Mucosa of stomach (tissue), 1 donor: Measurements from ENCODE around the gene AGK.
"Not testable (repeated sequence)": the region's sequence is repeated elsewhere in the genome, so short reads cannot be mapped to it uniquely, and the experiment has no call there.

Experiments
- H3K27me3 ChIP-seq: one replicate; pipeline ENCODE4 v1.7.0; 2013; ENCODE audit warnings: mild to moderate bottlenecking, low read length; ENCODE audit not compliant: control insufficient read depth, insufficient read depth
- H3K36me3 ChIP-seq: one replicate; pipeline ENCODE4 v1.7.0; 2013; ENCODE audit warnings: low read length; ENCODE audit not compliant: control insufficient read depth, insufficient read depth
- H3K4me1 ChIP-seq: one replicate; pipeline ENCODE4 v1.7.0; 2013; ENCODE audit warnings: mild to moderate bottlenecking, low read length; ENCODE audit not compliant: control insufficient read depth, insufficient read depth
- H3K4me3 ChIP-seq: one replicate; pipeline ENCODE4 v1.7.0; 2013; ENCODE audit warnings: low read length
- H3K9ac ChIP-seq: one replicate; pipeline ENCODE4 v1.7.0; 2013; ENCODE audit warnings: mild to moderate bottlenecking, low read length, moderate library complexity
- H3K9me3 ChIP-seq: one replicate; pipeline ENCODE4 v1.7.0; 2013; ENCODE audit warnings: mild to moderate bottlenecking, low read length, moderate library complexity; ENCODE audit not compliant: control insufficient read depth
- donor health status: Pancreatic carcinoma.

The AGK gene

DNA sequence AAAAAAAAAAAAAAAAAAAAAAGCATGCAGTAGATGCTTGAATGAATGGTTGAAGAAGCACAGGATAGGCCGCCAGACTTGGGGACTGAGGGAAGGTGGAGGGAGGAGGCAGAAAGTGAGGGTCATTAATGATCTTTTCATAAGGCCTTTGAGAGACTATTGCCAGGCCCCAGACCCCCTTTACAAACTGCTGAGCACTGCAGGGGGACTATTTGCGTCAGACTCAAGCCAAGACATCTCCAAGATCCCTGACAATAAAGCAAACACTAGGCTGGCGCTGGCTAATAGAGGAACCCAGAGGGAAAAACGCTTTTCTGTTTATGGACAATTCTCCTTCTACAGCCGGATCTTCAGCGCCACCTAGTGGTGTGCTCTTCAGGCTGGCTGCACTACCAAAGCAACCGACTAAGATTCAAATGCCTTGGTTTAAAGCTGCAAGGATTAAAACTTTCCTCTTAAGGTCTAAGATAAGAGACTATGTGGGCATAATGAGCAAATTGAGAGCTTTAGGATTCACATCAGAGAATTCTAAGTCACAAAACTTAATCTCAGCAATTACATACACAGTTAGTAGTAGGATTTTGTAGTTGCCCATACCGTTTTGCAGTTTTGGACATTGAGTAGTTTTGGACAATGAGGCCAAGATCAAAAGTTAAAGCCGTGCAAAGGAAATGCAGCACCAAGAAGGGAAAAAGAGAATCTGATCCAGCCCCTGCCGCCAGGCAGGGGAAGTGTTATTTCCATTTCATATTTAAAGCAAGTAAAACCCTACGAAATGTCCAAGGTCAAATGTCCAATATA, 17.9 kb upstream of the AGK start:
- no peaks in the 10 kb centered on the region for H3K27me3 ChIP-seq
- no peak overlapping the region for H3K9ac ChIP-seq

DNA sequence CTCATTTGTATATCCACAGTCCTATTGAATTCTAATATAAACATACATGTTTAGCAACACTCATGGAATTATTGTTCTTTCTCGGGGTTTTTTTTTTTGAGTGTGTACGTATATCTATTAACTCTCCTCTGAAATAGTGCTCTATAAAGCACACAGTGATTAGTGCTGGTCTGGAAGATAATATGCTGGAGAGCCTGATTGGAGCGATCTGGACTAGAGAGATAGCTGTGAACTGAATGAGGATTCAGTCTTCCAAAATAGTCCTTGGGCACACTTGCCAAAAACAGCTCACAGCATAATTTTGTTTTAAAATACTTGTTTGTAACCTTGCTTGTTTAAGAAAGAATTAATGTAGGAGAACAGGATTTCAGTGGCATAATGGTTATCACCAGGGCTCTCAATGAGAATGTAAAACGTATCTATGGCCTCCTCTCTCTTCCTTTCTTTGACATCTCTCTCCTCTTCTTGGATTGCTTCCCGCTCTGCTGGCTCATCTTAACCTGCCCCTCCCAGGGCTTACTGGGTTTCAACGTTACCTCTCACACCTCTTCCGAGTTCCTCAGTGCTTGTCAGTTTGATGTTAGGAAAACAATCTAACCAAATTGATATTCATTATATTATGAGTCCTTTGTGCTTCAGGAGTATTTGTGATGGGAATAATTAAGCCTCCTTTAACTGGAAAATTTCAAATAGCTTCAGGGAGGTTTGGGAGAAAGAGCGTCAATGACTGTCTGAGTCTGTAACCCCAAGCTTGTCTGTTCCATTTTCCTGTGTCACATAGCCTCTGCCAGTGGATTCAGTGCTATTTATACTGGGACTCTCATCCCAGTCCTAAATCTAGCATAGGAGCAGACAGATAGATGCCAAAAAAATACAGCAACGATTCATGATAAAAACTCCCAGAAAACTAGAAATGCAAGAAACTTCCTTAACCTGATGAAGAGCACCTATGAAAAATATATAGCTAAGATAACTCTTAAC, 16.2 kb upstream of the AGK start:
- H3K36me3 ChIP-seq, result no peaks in the 10 kb centered on the region
- no peak overlapping the region for H3K9ac ChIP-seq
- no peaks in the 10 kb centered on the region for H3K9me3 ChIP-seq
- H3K4me1 ChIP-seq, result no peaks in the 10 kb centered on the region
- H3K27me3 ChIP-seq, result no peaks in the 10 kb centered on the region
- H3K4me3 ChIP-seq, result no peak overlapping the region

More for the DNA sequence above, 17.9 kb upstream of the AGK start:
- Histone ChIP-seq H3K36me3 (no peaks in the 10 kb centered on the region), H3K9me3 (no peaks in the 10 kb centered on the region), H3K4me3 (no peak overlapping the region), H3K4me1 (no peaks in the 10 kb centered on the region)

DNA sequence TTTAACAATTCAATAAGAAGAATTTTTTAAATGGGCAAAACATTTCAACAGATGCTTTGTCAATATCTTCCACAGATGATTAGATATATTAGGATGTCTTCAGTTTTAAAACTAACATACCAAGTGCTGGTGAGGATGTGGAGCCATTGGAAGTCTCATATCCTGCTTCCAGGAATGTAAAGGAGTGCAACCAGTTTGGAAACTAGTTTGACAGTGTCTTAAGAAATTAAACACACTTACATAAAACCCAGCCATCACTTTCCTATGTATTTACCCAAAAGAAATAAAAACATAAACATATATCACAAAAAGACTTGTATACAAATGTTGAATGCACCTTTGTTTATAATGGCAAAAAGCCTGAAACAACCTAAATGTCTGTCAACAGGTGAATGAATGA, 13.3 kb upstream of the AGK start:
- H3K27me3 ChIP-seq, result no peaks in the 10 kb centered on the region
- no peaks in the 10 kb centered on the region for H3K4me1 ChIP-seq
- no peak overlapping the region for H3K4me3 ChIP-seq
- H3K9ac ChIP-seq, result no peak overlapping the region
- no peaks in the 10 kb centered on the region for H3K9me3 ChIP-seq
- H3K36me3 ChIP-seq, result no peaks in the 10 kb centered on the region

DNA sequence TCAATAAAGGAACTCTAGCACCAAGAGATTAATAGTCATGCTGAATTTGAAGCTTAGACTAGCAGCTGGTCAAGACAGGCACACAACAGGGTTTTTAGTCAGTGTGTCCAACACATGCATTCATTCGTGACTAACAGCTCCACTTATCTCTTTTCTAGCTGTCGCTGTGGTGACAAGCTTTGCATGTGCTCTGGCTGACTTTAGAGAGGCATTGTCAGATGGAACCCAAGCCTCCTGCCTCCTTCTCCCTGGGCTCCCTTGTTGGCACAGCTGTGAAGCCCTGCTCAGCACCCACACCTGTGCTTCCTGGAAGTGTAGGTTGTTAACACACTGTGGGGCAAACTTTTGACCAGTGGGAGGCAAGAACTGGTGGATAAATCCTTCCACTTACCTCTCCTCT, 9.8 kb upstream of the AGK start:
- no peaks in the 10 kb centered on the region for H3K27me3 ChIP-seq
- no peaks in the 10 kb centered on the region for H3K4me1 ChIP-seq
- no peak overlapping the region for H3K9ac ChIP-seq
- no peaks in the 10 kb centered on the region for H3K36me3 ChIP-seq
- H3K4me3 ChIP-seq, result no peak overlapping the region
- H3K9me3 ChIP-seq, result no peaks in the 10 kb centered on the region

- no peaks in the 10 kb centered on the region for H3K9me3 ChIP-seq
- no peak overlapping the region for H3K4me3 ChIP-seq
- H3K4me1 ChIP-seq, result no peaks in the 10 kb centered on the region
- H3K9ac ChIP-seq, result no peak overlapping the region
- no peaks in the 10 kb centered on the region for H3K27me3 ChIP-seq
- H3K36me3 ChIP-seq, result no peaks in the 10 kb centered on the region
These were observed 6.4 kb upstream of the AGK start for GRCh38 chr7:141544831-141545230.

GRCh38 chr7:141549582-141549981, 1.6 kb upstream of the AGK start:
- no peaks in the 10 kb centered on the region for H3K27me3 ChIP-seq
- no peak overlapping the region for H3K9ac ChIP-seq
- peaks cover 6% of the 10 kb centered on the region for H3K4me1 ChIP-seq
- H3K36me3 ChIP-seq, result no peaks in the 10 kb centered on the region
- H3K4me3 ChIP-seq, result no peak overlapping the region
- no peaks in the 10 kb centered on the region for H3K9me3 ChIP-seq

GRCh38 chr7:141550386-141551093, 670 bp upstream of the AGK start:
- Histone ChIP-seq H3K27me3 (no peaks in the 10 kb centered on the region), H3K36me3 (no peaks in the 10 kb centered on the region), H3K4me1 (peaks cover 6% of the 10 kb centered on the region), H3K9ac (peak overlapping the region; percentile 81), H3K9me3 (no peaks in the 10 kb centered on the region), H3K4me3 (peak overlapping the region; percentile 86)

DNA sequence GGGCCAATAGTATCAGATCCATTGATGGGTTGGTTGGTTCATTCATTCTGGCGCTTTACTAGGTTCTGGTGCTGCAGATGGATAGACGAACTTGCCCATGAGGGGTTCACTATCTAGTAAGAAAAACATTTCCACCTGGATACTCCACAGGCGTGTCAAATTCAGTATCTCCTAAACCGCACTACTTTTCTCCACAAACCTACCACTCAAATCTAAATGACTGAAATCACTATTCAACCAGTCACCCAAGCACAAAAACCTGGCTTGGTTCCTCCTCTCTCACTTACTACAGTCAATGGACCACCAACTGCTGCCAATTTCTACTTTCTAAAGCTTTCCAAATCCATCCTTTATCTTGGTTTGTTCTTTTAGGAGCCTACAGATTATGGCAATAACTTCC, 572 bp downstream of the AGK start:
- Histone ChIP-seq H3K4me1 (peaks cover 6% of the 10 kb centered on the region), H3K9me3 (no peaks in the 10 kb centered on the region), H3K36me3 (no peaks in the 10 kb centered on the region), H3K27me3 (no peaks in the 10 kb centered on the region), H3K4me3 (peak overlapping the region; percentile 86), H3K9ac (peak overlapping the region; percentile 81)

- H3K9me3 ChIP-seq, result no peaks in the 10 kb centered on the region
- no peaks in the 10 kb centered on the region for H3K36me3 ChIP-seq
- H3K27me3 ChIP-seq, result no peaks in the 10 kb centered on the region
- H3K4me3 ChIP-seq, result no peak overlapping the region
- H3K4me1 ChIP-seq, result no peaks in the 10 kb centered on the region
- no peak overlapping the region for H3K9ac ChIP-seq
These were observed 6.2 kb downstream of the AGK start for GRCh38 chr7:141557360-141557759.

DNA sequence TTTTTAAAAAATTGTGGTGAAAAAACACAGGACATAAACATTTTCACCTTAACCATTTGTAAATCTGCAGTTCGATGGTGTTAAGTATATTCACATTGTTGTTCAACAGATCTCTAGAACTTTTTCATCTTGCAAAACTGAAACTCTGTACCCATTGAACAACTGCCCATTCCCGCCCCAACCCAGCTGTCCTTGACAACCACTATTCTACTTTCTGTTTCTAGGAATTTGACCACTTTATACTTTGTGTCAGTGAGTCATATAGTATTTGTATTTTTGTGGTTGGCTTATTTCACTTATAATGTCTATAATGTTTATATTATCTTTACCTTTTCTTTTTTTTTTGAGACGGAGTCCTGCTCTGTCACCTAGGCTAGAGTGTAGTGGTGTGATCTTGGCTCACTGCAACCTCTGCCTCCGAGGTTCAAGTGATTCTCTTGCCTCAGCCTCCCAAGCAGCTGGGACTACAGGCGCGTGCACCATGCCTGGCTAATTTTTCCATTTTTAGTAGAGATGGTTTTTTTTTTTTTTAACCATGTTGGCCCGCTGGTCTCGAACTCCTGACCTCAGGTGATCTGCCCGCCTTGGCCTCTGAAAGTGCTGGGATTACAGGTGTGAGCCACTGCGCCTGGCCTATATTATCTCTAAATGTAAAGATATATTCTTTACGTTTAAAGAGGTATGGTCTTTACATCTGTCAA, 6.8 kb downstream of the AGK start:
- H3K4me1 ChIP-seq, H3K9ac ChIP-seq, H3K4me3 ChIP-seq, H3K9me3 ChIP-seq, H3K27me3 ChIP-seq, H3K36me3 ChIP-seq: not testable (repeated sequence)

DNA sequence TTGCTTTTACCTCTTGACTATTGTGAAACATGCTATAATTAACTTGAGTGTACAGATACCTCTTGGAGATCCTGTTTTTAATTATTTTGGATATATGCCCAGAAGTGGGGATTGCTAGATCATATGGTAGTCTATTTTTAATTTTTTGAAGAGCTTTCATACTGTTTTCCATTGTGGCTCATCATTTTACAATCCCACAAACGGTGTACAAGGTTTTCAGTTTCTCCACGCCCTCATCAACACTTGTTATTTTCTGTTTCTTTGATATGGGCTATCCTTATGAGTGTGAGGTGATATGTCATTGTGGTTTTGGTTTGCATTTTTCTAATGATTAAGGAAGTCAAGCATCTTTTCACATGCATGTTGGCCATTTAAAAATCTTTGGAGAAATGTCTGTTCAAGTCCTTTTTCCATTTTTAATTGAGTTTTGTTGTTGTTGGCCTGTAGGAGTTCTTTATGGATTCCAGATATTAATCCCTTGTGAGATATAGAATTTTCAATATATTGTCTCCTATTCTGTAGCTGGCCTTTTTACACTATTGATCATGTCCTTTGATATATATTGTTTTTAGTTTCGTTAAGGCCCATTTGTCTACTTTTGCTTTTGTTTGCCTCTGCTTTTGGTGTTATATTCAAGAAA, 7.5 kb downstream of the AGK start:
- Histone ChIP-seq H3K9ac (no peak overlapping the region), H3K4me3 (no peak overlapping the region), H3K27me3 (no peaks in the 10 kb centered on the region), H3K36me3 (no peaks in the 10 kb centered on the region), H3K9me3 (no peaks in the 10 kb centered on the region), H3K4me1 (no peaks in the 10 kb centered on the region)
